Measurements from ENCODE around the gene INTS14.

The INTS14 gene

GRCh38 chr15:65535192-65535591 is 75.7 kb downstream of the INTS14 start:
- H3K4me3 ChIP-seq (ENCODE audit: low read length): no peak overlapping the region
- DNase-seq (ENCODE audit: low read depth): peak; percentile 59
- TF ChIP-seq CTCF (IDR thresholded peaks at IDR 0.05; ENCODE audit: insufficient read depth, low read depth, low read length, missing control alignments): no peak

- TF ChIP-seq CTCF (IDR thresholded peaks at IDR 0.05; ENCODE audit: insufficient read depth, low read depth, low read length, missing control alignments): no peak
- peak; percentile 62 for DNase-seq (ENCODE audit: low read depth)
- peak overlapping the region; percentile 4 for H3K4me3 ChIP-seq (ENCODE audit: low read length)
Observed at GRCh38 chr15:65533057-65533756, 77.7 kb downstream of the INTS14 start.

- peak; percentile 78 for DNase-seq (ENCODE audit: low read depth)
- peak overlapping the region; percentile 4 for H3K4me3 ChIP-seq (ENCODE audit: low read length)
- no peak for TF ChIP-seq CTCF (IDR thresholded peaks at IDR 0.05; ENCODE audit: insufficient read depth, low read depth, low read length, missing control alignments)
Observed at GRCh38 chr15:65532738-65533051, 78.2 kb downstream of the INTS14 start.

GRCh38 chr15:65530318-65531111 is 80.4 kb downstream of the INTS14 start, which contains the start of gene HACD3:
TSS of gene HACD3 (plus strand) at chr15:65530463. CDS start at chr15:65530632, 169 bp downstream.
- peak; percentile 79 for DNase-seq (ENCODE audit: low read depth)
- peak within 1 kb of the TSS; percentile 79 for H3K4me3 ChIP-seq (ENCODE audit: low read length)
- TF ChIP-seq CTCF (IDR thresholded peaks at IDR 0.05; ENCODE audit: insufficient read depth, low read depth, low read length, missing control alignments): no peak

- TF ChIP-seq CTCF (IDR thresholded peaks at IDR 0.05; ENCODE audit: insufficient read depth, low read depth, low read length, missing control alignments): no peak
- peak overlapping the region; percentile 79 for H3K4me3 ChIP-seq (ENCODE audit: low read length)
- DNase-seq (ENCODE audit: low read depth): no peak
Observed at GRCh38 chr15:65529762-65530317, 81.1 kb downstream of the INTS14 start.

Measured in epithelial cell of esophagus (primary cell).